Femur (tissue), 1 donor: Measurements from ENCODE around the gene APC2.

Experiments
- DNase-seq: peaks from one replicate; pipeline ENCODE4 v3.0.0-alpha.2; 2017

The APC2 gene

GRCh38 chr19:1447504-1447903, 2.4 kb upstream of the APC2 start:
- no peak for DNase-seq

- DNase-seq, result no peak
These were observed 2.0 kb upstream of the APC2 start for GRCh38 chr19:1447944-1448343.

GRCh38 chr19:1450735-1451731, 1.1 kb downstream of the APC2 start:
- DNase-seq, result no peak

- no peak for DNase-seq
These were observed 2.2 kb downstream of the APC2 start for GRCh38 chr19:1451916-1452801.

- no peak for DNase-seq
These were observed 3.0 kb downstream of the APC2 start for GRCh38 chr19:1452802-1453524.

GRCh38 chr19:1453525-1454364, 3.8 kb downstream of the APC2 start:
- no peak for DNase-seq

GRCh38 chr19:1455002-1455335, 5.0 kb downstream of the APC2 start:
- DNase-seq, result no peak

- DNase-seq, result no peak
These were observed 5.6 kb downstream of the APC2 start for GRCh38 chr19:1455336-1456120.

- DNase-seq, result no peak
These were observed 6.4 kb downstream of the APC2 start for GRCh38 chr19:1456121-1456900.

- no peak for DNase-seq
These were observed 7.3 kb downstream of the APC2 start for GRCh38 chr19:1457031-1457739.

GRCh38 chr19:1457892-1458291, 8.0 kb downstream of the APC2 start:
- no peak for DNase-seq

- DNase-seq, result no peak
These were observed 9.6 kb downstream of the APC2 start for GRCh38 chr19:1459479-1459878.

GRCh38 chr19:1460033-1460995, 10.4 kb downstream of the APC2 start:
- DNase-seq, result no peak

GRCh38 chr19:1461862-1462261, 11.9 kb downstream of the APC2 start:
- no peak for DNase-seq

GRCh38 chr19:1465191-1466016, 15.5 kb downstream of the APC2 start:
- no peak for DNase-seq

- no peak for DNase-seq
These were observed 16.1 kb downstream of the APC2 start for GRCh38 chr19:1466018-1466460.

GRCh38 chr19:1466461-1467214, 16.7 kb downstream of the APC2 start:
- no peak for DNase-seq
